PC-3 (cell line): Measurements from ENCODE around the gene TLNRD1.

Source experiments
- EZH2 ChIP-seq: fragments of 300-600 bp; sonication (generic); IDR thresholded peaks from one replicate; pipeline ENCODE4 v1.6.1; 2017; ENCODE audit warnings: antibody characterized with exemption, mild to moderate bottlenecking, low read length; ENCODE audit not compliant: unreplicated experiment
- TF ChIP-seq, protein P1 (sequence below): fragments of 300-600 bp; sonication (generic); conservative IDR thresholded peaks from 2 replicates; pipeline ENCODE4 v1.5.1; 2017; ENCODE audit warnings: antibody characterized with exemption, low read depth, mild to moderate bottlenecking, low read length

DNA sequence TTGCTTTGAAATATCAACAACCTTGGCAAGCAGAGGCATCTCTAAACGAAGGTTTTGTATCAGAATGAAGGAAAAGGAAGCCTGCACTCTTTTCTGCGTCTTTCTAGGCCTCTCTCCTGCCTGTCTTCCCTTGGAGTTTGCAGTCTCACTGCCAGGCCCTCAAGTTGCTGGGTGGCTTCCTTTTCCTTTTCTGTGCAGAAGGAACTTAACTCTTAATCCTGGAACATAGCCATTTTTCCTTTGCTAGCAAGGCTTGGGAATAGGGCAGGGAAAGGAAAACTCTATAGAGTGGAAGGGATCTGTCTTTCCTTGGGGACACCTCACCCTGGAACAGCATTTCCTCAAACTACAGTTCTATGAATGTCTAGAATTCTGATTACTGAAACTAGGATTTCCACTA, 32.8 kb downstream of the TLNRD1 start:
- TF ChIP-seq, protein P1, sequence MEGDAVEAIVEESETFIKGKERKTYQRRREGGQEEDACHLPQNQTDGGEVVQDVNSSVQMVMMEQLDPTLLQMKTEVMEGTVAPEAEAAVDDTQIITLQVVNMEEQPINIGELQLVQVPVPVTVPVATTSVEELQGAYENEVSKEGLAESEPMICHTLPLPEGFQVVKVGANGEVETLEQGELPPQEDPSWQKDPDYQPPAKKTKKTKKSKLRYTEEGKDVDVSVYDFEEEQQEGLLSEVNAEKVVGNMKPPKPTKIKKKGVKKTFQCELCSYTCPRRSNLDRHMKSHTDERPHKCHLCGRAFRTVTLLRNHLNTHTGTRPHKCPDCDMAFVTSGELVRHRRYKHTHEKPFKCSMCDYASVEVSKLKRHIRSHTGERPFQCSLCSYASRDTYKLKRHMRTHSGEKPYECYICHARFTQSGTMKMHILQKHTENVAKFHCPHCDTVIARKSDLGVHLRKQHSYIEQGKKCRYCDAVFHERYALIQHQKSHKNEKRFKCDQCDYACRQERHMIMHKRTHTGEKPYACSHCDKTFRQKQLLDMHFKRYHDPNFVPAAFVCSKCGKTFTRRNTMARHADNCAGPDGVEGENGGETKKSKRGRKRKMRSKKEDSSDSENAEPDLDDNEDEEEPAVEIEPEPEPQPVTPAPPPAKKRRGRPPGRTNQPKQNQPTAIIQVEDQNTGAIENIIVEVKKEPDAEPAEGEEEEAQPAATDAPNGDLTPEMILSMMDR = no peak
- no peak for TF ChIP-seq EZH2
